Measurements from ENCODE around the gene SLAMF9.
"Not testable (repeated sequence)": the region's sequence is repeated elsewhere in the genome, so short reads cannot be mapped to it uniquely, and the experiment has no call there.

Gene SLAMF9

DNA sequence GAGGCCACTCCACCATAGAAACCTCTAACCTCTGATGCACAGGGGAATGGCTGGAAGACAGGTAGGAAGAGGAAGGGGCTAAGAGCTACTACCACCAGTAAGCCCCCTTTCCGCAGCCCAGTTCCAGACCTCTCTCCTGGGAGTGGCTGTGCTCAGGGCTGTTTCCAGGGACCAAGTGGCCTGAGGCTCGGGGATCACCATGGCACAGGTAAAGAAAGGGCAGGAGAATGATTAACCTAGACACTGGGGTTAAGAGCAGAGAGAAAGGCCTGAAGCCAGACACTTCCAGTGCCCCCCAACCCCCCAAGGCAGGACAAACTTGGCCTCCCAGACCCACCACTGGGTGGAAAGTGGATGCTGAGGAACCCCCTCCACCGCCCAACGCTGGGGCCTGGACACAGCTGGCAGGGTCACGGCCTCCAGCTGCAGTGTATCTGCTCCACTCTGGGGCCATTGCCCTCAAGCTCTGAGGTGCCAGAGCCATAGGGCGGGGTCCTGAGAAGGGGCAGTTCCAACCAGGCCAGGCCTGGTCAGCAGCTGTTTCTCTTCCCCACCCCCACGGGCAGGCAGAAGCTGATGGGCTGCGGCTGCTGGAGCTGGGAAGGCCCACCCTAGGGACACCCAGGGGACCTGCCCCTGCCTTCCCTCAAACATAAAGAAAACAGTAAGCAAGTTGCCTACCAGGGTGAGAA, 31.4 kb downstream of the SLAMF9 start:
- DNase-seq (ENCODE audit: low read depth in 3 of 3, low spot score in 1 of 3): no peak

DNA sequence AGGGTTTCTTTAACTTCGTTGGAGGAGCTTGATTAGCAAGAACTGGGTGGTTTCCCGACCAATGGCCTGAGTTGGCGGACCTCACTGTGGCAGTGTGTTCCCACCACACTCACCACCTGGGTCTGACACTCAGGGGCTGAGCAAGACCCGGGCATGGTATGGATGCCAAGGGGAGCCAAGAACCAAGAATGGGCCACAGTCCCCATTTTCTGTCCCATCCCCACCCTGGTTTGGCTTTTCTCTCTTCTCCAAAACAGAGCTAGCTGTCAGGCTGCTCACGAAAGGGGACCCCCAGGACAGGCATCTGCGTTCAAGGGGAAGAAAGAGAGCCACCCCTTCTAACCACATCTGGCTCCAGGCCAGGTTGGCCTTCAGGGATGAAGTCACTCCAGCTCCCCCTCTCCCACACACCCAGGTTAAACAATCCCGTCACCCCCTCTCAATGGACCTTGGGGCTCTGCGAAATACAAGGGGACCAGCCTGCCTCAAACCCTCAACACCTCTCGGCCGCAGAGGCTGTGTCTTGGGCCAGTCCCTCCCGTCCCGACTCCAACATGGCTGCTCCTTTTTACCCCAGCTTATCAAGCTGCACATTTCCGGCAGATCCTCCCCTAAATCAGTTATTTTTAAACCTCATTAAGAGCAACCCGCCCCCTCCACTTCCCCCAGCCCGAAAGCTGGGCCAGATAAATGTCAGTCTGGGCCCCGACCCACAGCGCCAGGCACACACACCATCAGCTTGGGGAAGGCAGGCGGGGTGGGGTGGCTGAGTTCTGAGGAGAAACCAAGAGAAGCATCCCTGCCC, 32.1 kb downstream of the SLAMF9 start:
- DNase-seq (ENCODE audit: low read depth in 3 of 3, low spot score in 1 of 3): no peak

DNA sequence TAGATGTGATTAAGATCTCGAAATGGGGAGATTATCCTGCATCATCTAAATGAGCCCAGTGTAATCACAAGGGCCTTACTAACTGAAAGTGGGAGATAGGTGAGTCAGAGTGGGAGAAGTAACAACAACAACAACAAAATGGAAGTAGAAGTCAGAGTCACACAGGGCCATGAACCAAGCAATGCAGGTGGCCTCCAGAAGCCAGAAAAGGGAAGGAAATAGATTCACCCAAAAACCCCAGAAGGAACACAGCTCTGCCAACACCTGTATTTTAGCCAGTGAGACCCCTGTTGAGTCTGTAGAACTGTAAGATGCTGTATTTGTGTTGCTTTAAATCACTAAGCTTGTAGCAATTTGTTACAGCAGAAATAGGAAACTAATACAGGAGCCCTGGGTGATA, 32.8 kb downstream of the SLAMF9 start:
- DNase-seq (ENCODE audit: low read depth in 3 of 3, low spot score in 1 of 3): no peak

DNA sequence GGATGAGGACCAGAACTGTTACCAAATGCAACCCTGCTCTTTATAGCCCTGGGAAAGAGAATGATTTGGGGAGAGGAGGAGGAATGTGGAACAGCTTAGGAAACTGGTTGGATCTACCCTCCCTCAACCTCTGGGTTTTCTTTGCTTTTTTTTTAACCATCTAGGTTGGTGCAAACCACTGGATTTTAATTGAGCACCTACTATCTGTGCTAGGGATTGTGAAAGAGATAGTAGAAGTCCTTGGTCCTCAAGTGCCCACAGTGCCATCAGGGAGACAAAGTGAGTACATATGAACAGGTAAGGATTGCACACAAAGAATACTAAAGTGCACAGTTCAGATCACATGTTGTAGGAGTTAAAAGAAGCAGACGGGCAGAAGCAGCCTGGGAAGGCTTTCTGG, 33.4 kb downstream of the SLAMF9 start:
- DNase-seq (ENCODE audit: low read depth in 3 of 3, low spot score in 1 of 3): no peak

DNA sequence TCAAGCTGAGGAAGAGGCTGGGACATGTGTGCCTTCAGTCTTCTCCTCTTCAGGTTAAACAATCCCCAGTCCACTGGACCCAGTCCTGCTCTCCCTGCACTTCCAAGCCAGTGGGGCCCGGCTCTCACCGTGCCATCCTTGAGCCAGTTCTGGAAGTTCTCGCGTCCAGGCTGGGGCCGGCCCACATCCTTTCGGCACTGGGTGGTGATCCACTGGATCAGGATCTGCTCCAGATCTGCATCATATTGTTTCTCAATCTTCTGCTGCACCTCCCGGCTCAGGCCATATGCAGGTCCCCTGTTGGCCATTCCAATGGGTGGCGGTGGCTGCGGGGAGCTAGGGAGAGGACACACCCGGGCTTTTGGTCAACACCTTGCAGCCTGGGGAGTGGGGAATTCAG, 33.8 kb downstream of the SLAMF9 start:
- no peak for DNase-seq (ENCODE audit: low read depth in 3 of 3, low spot score in 1 of 3)

DNA sequence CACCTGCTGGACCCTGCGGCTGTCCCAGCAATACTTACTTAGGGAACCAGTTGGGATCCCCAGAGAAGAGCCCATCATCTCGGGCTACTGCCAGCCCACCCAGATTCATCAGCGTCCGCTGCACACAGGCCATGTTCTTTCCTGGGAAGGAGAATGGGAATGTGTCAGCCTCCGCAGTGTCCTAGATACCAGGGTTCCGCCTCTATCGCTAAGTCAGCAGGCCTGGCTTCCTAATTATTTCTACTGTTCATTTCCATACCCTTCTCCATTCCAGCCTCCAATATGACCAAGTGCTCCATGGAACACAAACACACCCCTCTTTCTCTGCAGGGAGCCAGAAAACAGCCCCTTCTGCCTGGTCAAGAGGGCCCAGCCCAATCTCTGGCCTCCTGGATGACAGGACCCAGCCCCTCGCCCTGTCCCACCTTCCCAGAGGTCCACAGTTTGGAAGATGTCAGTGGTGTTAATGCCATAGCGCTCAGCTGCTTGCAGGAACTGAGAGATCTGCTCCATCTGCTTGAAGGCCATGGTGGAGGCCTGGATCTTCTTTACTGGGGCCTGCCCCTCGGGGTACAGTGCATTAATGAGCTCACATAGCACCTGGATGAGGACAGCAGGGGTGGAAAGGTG, 34.7 kb downstream of the SLAMF9 start:
- DNase-seq (ENCODE audit: low read depth in 3 of 3, low spot score in 1 of 3): no peak

DNA sequence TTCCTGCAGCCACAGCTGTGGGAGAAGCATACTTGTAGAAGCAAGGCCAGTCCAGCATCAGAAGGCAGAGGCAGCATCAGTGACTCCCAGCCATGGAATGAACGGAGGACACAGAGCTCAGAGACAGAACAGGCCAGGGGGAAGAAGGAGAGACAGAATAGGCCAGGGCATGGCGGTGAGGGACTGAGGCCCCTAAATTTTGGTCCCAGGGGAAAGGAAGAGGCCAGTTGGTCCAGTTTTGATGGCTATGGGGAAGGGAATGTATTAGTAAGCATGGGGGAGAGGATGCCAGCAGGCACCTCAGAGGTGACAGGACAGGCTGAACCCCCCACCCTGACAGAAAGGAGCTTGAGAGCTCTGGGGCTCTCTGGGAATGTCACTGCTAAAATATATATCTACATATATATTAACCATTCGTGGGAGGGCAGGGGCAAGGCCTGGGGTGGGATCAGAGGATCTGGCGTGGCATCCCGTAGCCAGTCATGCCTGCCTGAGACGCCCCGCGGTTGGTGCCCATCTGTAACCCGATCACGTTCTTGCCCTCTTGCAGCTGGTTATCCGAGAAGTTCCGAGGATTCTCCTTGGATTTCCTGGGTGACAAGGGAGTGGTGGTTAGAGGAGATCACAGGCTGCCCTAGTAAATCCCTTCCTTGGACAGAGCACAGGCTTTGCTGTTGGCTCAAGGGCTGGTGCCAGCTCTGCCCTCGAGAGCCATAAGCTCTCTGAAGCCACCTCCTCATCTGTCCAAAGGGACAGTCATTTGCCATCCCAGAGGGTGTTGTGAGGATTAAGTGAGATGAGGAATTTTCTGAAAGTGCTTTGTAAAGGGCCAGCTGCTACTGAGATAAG, 35.5 kb downstream of the SLAMF9 start:
- no peak for DNase-seq (ENCODE audit: low read depth in 3 of 3, low spot score in 1 of 3)

DNA sequence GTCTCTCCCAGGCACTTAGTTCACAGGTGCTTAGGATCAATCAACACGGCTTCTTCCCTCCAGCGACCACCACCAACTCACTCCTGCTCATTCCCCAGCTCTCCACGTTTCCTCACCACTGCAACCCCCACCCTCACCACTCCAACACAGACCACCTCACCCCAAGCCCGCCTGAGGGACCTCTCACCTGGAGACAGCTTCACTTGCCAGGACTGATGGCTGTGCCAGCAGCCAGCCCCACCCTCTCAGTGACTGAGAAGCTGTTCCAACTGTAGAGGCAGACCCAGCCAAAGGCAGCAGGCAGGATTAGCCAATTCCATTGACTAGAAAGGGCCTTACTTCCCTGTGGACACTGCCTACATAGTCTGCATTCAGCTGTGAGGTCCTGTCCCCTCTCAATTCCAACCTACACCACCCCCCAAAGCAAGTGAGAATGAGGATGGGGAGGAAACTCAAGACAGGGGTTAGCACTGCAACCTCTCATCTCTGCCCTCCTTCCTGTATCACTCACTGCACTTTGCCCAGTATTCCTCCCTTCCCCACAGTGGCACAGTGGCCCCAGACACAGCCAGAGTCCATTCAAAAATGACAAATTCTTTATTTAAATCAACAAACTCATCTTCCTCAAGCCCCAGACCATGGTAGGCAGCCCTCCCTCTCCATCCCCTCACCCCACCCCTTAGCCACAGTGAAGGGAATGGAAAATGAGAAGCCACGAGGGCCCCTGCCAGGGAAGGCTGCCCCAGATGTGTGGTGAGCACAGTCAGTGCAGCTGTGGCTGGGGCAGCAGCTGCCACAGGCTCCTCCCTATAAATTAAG, 36.3 kb downstream of the SLAMF9 start:
- no peak for DNase-seq (ENCODE audit: low read depth in 3 of 3, low spot score in 1 of 3)

DNA sequence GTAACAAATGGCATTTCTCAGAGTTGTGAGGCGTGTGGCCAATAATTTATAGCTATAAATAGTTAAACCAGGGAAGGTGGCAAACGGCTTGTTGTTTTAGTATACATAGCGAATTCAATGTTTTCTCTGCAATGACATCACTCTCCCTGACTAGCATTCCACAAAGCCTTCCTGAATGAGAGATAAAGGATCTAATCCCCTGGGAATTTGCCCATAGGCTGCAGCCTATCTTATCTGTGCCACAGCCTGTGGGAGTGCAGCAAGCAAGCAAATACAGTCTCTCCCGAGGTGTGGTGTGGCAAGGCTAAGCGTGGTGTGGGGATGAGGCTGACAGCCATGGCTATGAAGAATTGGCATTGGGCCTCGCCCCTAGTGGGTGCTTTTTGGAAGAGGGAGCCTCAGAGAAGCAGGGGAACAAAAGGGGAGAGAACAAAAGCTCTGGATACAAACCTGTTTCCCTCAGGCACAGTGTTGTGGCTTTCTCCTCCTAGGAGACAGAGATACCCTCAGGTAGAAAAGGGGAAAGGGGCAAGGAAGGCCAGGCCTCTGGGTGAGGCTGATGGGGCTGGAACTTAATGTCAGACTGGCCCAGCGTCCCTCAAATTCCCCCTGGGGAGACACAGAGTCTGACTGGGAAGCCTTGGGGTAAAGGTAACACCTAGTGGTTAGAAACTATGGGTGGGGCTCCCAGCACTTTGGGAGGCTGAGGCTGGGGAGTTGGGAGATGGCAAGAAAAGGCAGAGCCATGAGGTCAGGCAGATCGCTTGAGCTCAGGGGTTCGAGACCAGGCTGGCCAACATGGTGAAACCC, 37.6 kb downstream of the SLAMF9 start:
- DNase-seq (ENCODE audit: low read depth in 3 of 3, low spot score in 1 of 3): no peak

DNA sequence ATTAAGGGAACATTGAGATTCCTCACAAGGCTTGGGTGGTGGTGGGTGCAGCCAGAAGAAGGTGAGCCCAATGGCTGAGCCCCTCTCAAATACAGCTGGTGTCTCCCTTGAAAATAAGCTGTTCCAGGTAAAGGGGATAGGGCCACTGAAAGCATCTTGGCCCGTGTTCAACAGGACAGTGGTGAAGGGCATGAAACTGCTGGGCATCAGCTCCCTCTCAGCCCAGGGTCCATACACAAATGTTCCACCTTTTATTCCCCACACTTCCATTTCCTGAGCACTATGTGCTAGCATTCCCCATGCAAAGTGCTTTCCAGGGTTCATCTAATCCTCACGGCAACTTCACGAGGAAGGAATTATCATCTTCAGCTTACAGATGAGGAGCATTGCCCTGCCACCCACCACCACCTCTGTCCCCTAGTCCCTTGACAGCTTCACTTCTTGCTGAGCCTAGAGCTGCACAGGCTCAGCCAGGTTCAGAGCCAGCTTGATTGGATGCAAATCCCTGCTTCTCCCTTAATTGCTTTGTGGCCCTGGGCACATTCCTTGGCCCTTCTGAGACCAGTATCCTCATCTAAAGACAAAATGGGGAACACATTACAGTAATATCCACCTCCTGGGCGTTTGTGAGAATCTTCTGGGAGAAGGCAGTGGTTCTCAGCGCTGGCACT, 38.3 kb downstream of the SLAMF9 start:
- DNase-seq (ENCODE audit: low read depth in 3 of 3, low spot score in 1 of 3): no peak

DNA sequence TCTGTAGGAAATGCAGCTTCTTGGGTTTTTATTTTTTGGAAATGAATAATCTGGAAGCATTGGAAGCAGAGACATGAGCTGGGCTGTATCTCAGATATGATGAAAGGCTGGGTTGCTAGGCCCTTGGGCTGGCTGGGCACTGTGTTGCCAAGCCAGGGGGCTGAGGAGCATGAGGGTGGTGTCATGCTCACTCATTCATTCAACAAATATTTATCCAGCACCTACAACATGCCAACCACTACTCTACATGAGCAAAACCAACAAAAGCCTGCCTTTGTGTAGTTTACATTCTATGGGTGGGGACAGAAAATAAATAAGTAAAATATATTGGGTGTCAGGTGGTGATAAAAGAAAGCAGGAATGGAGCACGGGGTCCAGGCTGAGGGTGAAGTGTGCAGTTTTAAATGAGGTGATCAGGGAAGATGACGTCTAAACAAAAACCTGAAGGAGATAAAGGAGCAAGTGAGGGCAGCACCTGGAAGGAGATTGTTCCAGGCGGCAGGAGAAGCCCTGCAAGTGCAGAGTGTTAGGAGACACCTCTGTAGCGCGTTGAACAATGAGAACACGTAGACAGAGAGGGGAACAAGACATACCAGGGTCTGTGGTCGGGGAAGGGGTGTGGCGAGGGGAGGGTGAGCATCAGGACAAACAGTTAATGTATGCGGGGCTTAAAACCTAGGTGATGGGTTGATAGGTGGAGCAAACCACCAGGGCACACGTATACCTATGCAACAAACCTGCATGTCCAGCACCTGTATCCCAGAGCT, 39.6 kb downstream of the SLAMF9 start:
- DNase-seq (ENCODE audit: low read depth in 3 of 3, low spot score in 1 of 3): no peak

DNA sequence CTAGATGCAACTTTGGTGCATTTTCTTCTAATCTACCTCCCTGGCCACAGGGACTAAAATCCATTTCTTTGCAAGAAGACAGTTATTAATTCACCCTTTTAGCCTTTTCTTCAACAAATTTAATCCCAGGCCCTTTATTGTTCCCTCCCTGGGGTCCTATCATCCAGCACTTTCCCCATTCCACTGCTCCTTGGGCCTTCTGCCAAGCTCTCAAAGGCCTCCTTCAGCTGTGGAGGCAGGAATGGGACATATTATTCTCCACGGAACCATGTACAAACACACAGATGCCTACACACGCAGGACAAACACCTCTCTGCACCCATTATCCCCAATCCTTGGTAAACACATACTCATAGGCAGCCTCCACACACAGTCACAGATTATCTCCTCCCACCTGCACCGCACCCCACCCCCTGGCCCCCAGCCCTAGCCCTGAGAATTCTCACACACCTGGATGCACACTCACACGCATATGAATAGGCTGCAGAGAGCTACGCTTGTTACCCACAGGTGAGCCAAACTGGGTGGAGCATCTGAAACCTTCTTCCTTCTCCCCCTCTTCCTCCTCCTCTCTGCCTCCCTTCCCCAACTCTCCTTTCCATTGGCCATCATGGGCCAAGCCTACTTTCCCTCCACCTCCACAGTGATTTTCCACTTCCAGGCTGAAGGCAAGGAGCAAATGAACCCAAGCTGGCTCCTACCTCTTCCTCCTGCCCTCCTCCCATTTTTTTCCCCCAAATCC, 40.4 kb downstream of the SLAMF9 start:
- DNase-seq (ENCODE audit: low read depth in 3 of 3, low spot score in 1 of 3): no peak

DNA sequence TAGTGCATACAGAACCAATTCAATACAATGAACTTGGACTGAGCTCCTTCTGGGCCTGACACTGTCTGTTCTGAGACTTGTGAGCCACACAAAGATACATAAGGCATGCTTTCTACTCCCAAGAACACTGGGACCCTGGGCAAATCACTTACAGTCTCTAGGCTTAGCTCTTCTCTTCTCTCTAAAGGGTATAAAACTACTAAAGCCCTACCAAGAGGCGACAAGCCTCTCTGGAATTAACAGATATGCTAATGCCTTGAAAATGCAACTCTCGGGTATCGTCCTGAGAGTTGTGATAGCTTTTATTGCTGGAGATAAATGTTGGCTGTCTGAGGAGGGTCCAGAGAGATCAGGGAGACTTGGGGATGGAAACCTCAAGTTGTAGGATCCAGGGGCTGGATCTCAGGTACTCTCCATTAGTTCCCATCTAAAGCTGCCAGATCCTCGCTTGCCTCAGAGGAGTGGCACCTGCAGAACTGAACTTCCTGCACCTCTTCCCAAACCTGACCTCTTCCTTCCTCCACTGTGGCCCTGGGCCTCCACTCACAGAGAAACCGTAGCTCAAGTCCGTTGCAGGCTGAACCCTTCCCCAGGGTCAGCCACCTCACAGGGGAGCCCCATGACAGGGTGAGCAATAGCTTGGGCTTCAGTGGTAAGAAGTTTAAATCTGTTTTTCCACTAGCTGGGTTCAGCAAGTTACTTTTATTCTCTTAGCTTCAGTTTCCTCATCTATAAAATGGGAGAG, 42.5 kb downstream of the SLAMF9 start:
- DNase-seq (ENCODE audit: low read depth in 3 of 3, low spot score in 1 of 3): no peak

DNA sequence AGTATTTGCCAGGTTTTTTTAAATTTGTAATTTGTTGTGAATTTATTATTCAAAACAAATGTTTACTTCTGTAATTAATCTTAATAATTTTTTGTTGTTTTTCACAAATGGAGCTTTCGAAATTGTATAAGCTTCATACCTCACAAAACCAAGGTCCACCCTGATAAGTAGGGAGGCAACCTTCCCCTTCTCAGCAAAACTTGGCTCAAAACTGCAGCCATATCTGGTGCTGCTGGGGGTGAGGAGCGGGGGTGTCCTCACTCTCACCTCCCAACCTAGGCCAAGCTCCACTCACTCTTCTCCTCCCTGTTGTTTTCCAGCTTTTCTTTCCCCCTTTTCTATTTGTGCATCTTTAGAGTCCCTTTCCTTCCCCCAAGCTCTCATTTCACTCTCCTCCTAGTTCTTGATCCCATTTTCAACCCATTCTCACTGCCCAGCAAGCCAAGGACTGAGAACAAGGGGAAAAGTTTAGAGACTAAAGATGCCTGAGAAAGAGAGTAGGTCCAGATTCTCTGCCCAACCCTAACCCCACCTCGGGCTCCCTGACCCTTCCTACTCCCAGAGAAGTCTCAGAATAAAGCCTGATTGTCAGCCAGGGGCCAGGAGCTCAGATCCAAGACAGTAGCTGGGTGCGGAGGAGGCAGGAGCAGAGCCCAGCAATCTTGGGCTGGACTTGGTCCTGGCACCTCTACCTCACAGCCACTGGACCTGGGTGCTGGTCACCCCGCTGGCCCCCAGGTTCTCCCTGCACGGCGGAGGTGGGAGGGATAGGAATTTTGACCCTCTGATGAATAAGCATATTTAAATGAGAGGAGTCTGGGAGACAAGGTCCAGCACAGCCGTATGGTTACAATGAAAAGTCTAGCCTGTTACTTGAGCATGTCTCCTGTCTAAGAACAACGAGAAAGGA, 45.8 kb downstream of the SLAMF9 start:
- no peak for DNase-seq (ENCODE audit: low read depth in 3 of 3, low spot score in 1 of 3)

DNA sequence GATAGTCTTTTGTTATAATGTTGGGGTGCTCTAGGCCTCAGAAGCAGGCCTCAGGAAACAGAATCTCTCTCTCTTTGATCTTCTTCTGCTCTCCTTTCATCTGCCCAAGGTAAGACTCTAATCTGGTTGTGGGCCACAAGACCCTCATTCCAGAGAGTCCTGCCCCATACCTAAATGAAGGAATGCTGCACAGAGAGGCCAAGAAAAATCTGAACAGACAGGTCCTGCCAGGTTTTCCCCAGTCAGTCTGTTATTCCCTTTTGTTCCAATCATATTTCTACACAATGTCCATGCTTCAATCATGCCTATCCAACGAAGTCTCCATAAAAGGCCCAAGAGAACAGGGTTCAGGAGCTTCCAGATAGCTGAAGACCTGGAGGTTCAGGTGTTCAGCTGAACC, 47.1 kb downstream of the SLAMF9 start:
- DNase-seq (ENCODE audit: low read depth in 3 of 3, low spot score in 1 of 3): no peak

DNA sequence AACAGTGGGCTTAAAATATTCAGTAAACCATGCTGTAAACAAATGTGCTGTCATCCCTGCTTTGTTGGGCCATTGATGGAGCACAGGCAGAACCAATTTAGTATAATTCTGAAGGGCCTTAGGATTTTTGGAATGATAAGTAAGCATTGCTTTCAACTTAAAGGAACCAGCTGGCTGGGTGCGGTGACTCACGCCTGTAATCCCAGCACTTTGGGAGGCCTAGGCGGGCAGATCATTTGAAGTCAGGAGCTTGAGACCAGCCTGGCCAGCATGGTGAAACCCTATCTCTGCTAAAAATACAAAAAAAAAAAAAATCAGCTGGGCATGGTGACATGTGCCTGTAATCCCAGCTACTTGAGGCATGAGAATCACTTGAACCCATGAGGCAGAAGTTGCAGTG, 50.0 kb downstream of the SLAMF9 start:
- not testable (repeated sequence) for DNase-seq (ENCODE audit: low read depth in 3 of 3, low spot score in 1 of 3)
